SU-DHL-6 (cell line): ENCODE measurements around the gene EPN1.

ENCODE experiments used
- H2AFZ ChIP-seq: fragments of 200-600 bp; sonication (generic); 2 replicates; pipeline ENCODE4 v1.6.1; 2014; ENCODE audit warnings: low read depth, mild to moderate bottlenecking, moderate library complexity, mixed read lengths, antibody characterized with exemption, low read length; ENCODE audit not compliant: severe bottlenecking
- H3F3A ChIP-seq: fragments of 200-600 bp; shearing (Covaris generic); 2 replicates; pipeline ENCODE4 v1.6.0; 2016; ENCODE audit warnings: antibody characterized with exemption, mild to moderate bottlenecking; ENCODE audit not compliant: insufficient read depth
- H3K27ac ChIP-seq: fragments of 200-600 bp; sonication (generic); 2 replicates; pipeline ENCODE4 v1.5.1; 2016; ENCODE audit warnings: low read depth, mild to moderate bottlenecking, low read length, moderate library complexity, mixed read lengths
- H3K27me3 ChIP-seq: fragments of 200-600 bp; sonication (generic), shearing (Covaris generic); 2 replicates; pipeline ENCODE4 v1.6.0; 2014; ENCODE audit warnings: mild to moderate bottlenecking, low read length
- H3K36me3 ChIP-seq: fragments of 200-600 bp; sonication (generic); 2 replicates; pipeline ENCODE4 v1.6.1; 2014; ENCODE audit warnings: mild to moderate bottlenecking, low read length, mixed read lengths
- H3K4me2 ChIP-seq: fragments of 300-600, 200-600 bp; shearing (Covaris generic), sonication (generic); 2 replicates; pipeline ENCODE4 v1.6.0; 2014; ENCODE audit warnings: low read length, low read depth, mild to moderate bottlenecking; ENCODE audit not compliant: poor library complexity, severe bottlenecking
- H3K4me3 ChIP-seq: fragments of 200-600 bp; sonication (generic); 2 replicates; pipeline ENCODE4 v1.5.1; 2014; ENCODE audit warnings: antibody characterized with exemption, low read length, mild to moderate bottlenecking, mixed read lengths; ENCODE audit not compliant: insufficient read depth, poor library complexity, severe bottlenecking
- H3K79me2 ChIP-seq: fragments of 200-600 bp; sonication (generic); 2 replicates; pipeline ENCODE4 v1.6.1; 2014; ENCODE audit warnings: mild to moderate bottlenecking, low read length, moderate library complexity; ENCODE audit not compliant: insufficient read depth
- H3K9ac ChIP-seq: fragments of 200-600 bp; sonication (generic); 2 replicates; pipeline ENCODE4 v1.7.0; 2014; ENCODE audit warnings: mild to moderate bottlenecking, low read length
- H3K9me2 ChIP-seq: fragments of 200-600 bp; sonication (generic); replicated peaks from 2 replicates; pipeline ENCODE4 v1.6.1; 2014; ENCODE audit warnings: low read length; ENCODE audit not compliant: insufficient read depth
- H3K9me3 ChIP-seq: fragments of 200-600 bp; sonication (generic); 2 replicates; pipeline ENCODE4 v1.6.1; 2014; ENCODE audit warnings: low read length, mixed read lengths; ENCODE audit not compliant: insufficient read depth
- H4K20me1 ChIP-seq: fragments of 200-600 bp; sonication (generic); 2 replicates; pipeline ENCODE4 v1.6.1; 2014; ENCODE audit warnings: low read depth, mild to moderate bottlenecking, antibody characterized with exemption, low read length, moderate library complexity, mixed read lengths
- EZH2phosphoT487 ChIP-seq: fragments of 200-600 bp; sonication (generic), shearing (Covaris generic); conservative IDR thresholded peaks from 2 replicates; pipeline ENCODE4 v1.6.1; 2018; ENCODE audit warnings: mild to moderate bottlenecking, antibody characterized with exemption, low read length, moderate library complexity, mixed read lengths
- TF ChIP-seq, protein P1 (sequence below): fragments of 200-600 bp; sonication (generic); IDR thresholded peaks from one replicate; pipeline ENCODE4 v1.5.1; 2017; ENCODE audit warnings: antibody characterized with exemption, mild to moderate bottlenecking, low read length, moderate library complexity; ENCODE audit not compliant: insufficient read depth, poor library complexity, severe bottlenecking

The EPN1 gene

DNA sequence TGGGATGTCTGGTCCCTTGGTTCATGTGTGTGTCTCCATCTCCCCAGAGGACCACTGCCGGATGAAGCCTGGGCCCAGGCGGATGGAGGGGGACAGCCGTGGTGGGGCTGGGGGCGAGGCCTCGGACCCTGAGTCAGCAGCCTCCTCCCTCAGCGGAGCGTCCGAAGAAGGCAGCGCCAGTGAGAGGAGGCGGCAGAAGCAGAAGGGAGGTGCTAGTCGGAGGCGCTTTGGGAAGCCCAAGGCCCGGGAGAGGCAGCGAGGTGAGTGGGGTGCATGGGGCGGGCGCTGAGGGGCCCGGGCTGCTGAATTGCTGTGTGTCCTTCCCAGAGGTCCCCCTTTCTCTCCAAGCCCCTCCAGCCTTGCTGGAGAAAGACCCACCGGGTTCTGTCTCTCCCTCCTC, 23.8 kb upstream of the EPN1 start:
- Histone ChIP-seq H3K9me3 (no peaks in the 10 kb centered on the region), H3K9ac (no peak overlapping the region), H4K20me1 (no peaks in the 10 kb centered on the region), H3K27me3 (no peaks in the 10 kb centered on the region), H3K36me3 (peaks cover 6% of the 10 kb centered on the region; the same call in 1 of the 2 replicates), H3K4me2 (no peak overlapping the region), H3K27ac (no peak overlapping the region), H3F3A (peaks cover 14% of the 10 kb centered on the region), H3K4me3 (no peak overlapping the region), H3K9me2 (no peaks in the 10 kb centered on the region), H3K79me2 (peaks cover 10% of the 10 kb centered on the region), H2AFZ (no peak overlapping the region)
- no peak for TF ChIP-seq EZH2phosphoT487
- TF ChIP-seq, protein P1, sequence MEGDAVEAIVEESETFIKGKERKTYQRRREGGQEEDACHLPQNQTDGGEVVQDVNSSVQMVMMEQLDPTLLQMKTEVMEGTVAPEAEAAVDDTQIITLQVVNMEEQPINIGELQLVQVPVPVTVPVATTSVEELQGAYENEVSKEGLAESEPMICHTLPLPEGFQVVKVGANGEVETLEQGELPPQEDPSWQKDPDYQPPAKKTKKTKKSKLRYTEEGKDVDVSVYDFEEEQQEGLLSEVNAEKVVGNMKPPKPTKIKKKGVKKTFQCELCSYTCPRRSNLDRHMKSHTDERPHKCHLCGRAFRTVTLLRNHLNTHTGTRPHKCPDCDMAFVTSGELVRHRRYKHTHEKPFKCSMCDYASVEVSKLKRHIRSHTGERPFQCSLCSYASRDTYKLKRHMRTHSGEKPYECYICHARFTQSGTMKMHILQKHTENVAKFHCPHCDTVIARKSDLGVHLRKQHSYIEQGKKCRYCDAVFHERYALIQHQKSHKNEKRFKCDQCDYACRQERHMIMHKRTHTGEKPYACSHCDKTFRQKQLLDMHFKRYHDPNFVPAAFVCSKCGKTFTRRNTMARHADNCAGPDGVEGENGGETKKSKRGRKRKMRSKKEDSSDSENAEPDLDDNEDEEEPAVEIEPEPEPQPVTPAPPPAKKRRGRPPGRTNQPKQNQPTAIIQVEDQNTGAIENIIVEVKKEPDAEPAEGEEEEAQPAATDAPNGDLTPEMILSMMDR, result no peak

DNA sequence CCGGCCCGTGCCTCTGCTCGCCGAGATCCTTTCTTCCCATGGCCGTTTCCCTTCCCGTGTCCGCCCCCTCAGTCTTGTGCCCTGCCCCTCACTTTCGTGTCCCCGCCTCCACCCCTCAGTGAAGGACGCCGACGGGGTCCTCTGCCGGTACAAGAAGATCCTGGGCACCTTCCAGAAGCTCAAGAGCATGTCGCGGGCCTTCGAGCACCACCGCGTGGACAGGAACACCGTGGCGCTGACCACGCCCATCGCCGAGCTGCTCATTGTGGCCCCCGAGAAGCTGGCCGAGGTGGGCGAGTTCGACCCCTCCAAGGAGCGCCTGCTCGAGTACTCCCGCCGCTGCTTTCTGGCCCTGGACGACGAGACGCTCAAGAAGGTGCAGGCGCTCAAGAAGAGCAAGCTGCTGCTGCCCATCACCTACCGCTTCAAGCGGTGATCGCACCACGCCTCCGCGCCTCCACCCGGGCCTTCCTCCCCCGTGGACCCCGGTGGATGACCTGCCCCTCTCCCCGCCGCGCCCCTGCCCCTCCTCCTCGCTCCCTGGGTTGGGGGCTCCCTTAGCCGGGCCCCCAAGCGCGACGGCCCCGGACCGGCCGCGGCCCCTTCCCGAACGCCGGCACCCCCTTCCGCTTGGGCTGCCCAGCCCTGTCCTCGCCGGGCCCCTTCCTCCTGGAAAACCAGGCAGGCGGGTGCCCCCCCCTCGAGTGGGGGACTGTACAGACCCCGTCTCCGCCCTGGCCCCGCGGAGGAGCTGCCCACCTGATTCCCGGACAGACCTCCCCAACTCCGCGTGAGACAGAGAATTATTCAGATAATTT, 22.5 kb upstream of the EPN1 start:
- H3K36me3 ChIP-seq, result peaks cover 6% of the 10 kb centered on the region; the same call in 1 of the 2 replicates
- no peak overlapping the region for H3K27ac ChIP-seq
- H3K4me2 ChIP-seq, result peak overlapping the region; percentile 19
- H3F3A ChIP-seq, result peaks cover 6% of the 10 kb centered on the region; the same call in 1 of the 2 replicates
- H3K9me3 ChIP-seq, result no peaks in the 10 kb centered on the region
- H3K9me2 ChIP-seq, result no peaks in the 10 kb centered on the region
- no peaks in the 10 kb centered on the region for H3K27me3 ChIP-seq
- H3K4me3 ChIP-seq, result no peak overlapping the region
- H4K20me1 ChIP-seq, result peaks cover 7% of the 10 kb centered on the region; the same call in 1 of the 2 replicates
- peaks cover 23% of the 10 kb centered on the region for H3K79me2 ChIP-seq
- H3K9ac ChIP-seq, result no peak overlapping the region
- H2AFZ ChIP-seq, result no peak overlapping the region
- TF ChIP-seq, protein P1, result no peak
- TF ChIP-seq EZH2phosphoT487, result no peak

DNA sequence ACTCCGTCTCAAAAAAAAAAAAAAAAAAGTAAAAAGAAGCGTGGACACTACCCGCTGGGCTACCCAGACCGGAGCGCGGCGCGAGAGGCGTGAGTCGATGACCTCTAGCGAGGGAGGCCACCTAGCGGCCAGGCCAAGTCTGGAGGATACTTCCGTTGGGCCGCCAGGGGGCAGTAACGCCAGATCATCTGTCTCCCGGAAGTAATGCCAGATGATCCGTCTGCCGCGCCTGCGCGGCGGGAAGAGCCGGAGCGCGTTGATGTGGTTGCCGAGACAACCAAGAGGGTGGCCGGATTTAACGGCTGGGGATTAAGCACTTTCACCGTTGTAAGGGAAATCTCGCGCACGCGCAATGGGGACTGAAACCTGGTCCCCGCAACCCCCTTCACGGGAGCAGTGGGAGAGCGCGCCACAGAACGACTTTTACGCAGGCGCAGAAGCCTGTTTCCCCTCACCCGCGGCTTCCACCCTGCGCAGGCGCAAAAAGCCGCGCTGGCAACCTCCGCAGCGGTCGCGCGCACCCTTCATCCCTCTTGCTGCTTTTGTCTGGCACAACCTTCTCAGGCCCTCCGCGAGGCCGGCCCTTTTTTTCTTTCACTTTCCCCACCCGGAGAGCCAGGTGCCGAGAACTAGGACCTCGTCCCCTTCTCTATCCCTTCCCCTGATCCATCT, 21.2 kb upstream of the EPN1 start:
- peaks cover 9% of the 10 kb centered on the region; the same call in 1 of the 2 replicates for H3K36me3 ChIP-seq
- peaks cover 3% of the 10 kb centered on the region; the same call in 1 of the 2 replicates for H3F3A ChIP-seq
- H3K27ac ChIP-seq, result peak overlapping the region; percentile 96
- no peaks in the 10 kb centered on the region for H3K9me2 ChIP-seq
- H4K20me1 ChIP-seq, result peaks cover 16% of the 10 kb centered on the region; the same call in 1 of the 2 replicates
- peaks cover 35% of the 10 kb centered on the region for H3K79me2 ChIP-seq
- no peaks in the 10 kb centered on the region for H3K9me3 ChIP-seq
- peak overlapping the region; percentile 93 for H3K9ac ChIP-seq
- no peaks in the 10 kb centered on the region for H3K27me3 ChIP-seq
- H3K4me3 ChIP-seq, result peak overlapping the region; percentile 68
- no peak for TF ChIP-seq EZH2phosphoT487
- TF ChIP-seq, protein P1, result peak; percentile 98
- H3K4me2 ChIP-seq, result peak overlapping the region; percentile 74
- H2AFZ ChIP-seq, result no peak overlapping the region
